Duodenal mucosa (tissue), 2 donors: Measurements from ENCODE around the gene CRYGN.

Experiments used
- H3K27ac ChIP-seq: one replicate; pipeline ENCODE4 v1.7.0; 2013; ENCODE audit warnings: low read depth, low read length
- H3K27me3 ChIP-seq, 2 donors: one replicate each; pipeline ENCODE4 v1.7.0; 2013; ENCODE audit warnings: low read length in 2 of 2, control low read depth in 1 of 2; ENCODE audit not compliant: insufficient read depth in 2 of 2, control insufficient read depth in 1 of 2
- H3K36me3 ChIP-seq, 2 donors: one replicate each; pipeline ENCODE4 v1.7.0; 2013; ENCODE audit warnings: low read length in 2 of 2, control low read depth in 1 of 2; ENCODE audit not compliant: insufficient read depth in 2 of 2, control insufficient read depth in 1 of 2
- H3K4me1 ChIP-seq, 2 donors: one replicate each; pipeline ENCODE4 v1.7.0; 2013; ENCODE audit warnings: low read length in 2 of 2, control low read depth in 1 of 2; ENCODE audit not compliant: insufficient read depth in 2 of 2, control insufficient read depth in 1 of 2
- H3K4me3 ChIP-seq, 2 donors: one replicate each; pipeline ENCODE4 v1.7.0; 2013; ENCODE audit warnings: low read length in 2 of 2, low read depth in 1 of 2
- H3K9ac ChIP-seq, 2 donors: one replicate each; pipeline ENCODE4 v1.7.0; 2013; ENCODE audit warnings: low read length in 2 of 2, low read depth in 1 of 2
- H3K9me3 ChIP-seq, 2 donors: one replicate each; pipeline ENCODE4 v1.7.0; 2013; ENCODE audit warnings: low read length in 2 of 2, control low read depth in 1 of 2; ENCODE audit not compliant: control insufficient read depth in 1 of 2

CRYGN gene

GRCh38 chr7:151379534-151380198 is 60.3 kb downstream of the CRYGN start:
- H3K27me3 ChIP-seq, result peaks cover 13 to 14% of the 10 kb centered on the region in 2 donors
- no peak overlapping the region for H3K9ac ChIP-seq
- no peaks in the 10 kb centered on the region for H3K9me3 ChIP-seq
- no peak overlapping the region for H3K4me3 ChIP-seq
- no peak overlapping the region for H3K27ac ChIP-seq
- peaks cover 24 to 35% of the 10 kb centered on the region in 2 donors for H3K36me3 ChIP-seq
- H3K4me1 ChIP-seq, result peaks cover 6 to 9% of the 10 kb centered on the region in 2 donors

- H3K27me3 ChIP-seq, result peaks cover 13 to 14% of the 10 kb centered on the region in 2 donors
- H3K4me3 ChIP-seq, result no peak overlapping the region
- no peaks in the 10 kb centered on the region for H3K9me3 ChIP-seq
- H3K9ac ChIP-seq, result no peak overlapping the region
- peaks cover 26 to 40% of the 10 kb centered on the region in 2 donors for H3K36me3 ChIP-seq
- peaks cover 6 to 9% of the 10 kb centered on the region in 2 donors for H3K4me1 ChIP-seq
- no peak overlapping the region for H3K27ac ChIP-seq
These were observed 60.8 kb downstream of the CRYGN start for GRCh38 chr7:151379193-151379520.
